Activated CD8-positive, alpha-beta memory T cell treated with anti-CD3 and anti-CD28 coated beads, Interleukin-2, amount 50 U/mL, for 48 hours (primary cell): ENCODE results near the gene ZBTB4.
"Not testable (repeated sequence)": the region's sequence is repeated elsewhere in the genome, so short reads cannot be mapped to it uniquely, and the experiment has no call there.

Experiments used
- DNase-seq: peaks from one replicate; pipeline ENCODE4 v3.0.0-alpha.2; 2020

Gene ZBTB4

DNA sequence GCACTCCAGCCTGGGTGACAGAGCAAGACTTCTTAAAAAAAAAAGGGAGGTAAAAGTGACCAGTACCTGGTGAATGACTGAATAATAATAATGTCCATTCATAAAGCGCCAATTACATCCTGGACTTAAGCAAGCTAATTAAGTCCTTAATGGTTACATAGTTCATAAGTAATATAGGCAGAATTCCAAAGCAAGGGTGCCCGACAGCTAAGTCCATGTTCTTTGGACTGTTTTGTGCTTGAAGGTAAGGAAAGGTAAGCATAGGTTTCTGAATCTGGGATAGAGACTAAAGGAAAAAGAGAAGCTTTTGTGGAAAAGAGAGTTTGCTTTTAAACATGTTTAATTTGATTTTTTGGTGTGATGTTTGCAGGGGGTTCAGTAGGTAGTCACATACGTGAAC lies 14.5 kb upstream of the ZBTB4 start:
- no peak for DNase-seq

DNA sequence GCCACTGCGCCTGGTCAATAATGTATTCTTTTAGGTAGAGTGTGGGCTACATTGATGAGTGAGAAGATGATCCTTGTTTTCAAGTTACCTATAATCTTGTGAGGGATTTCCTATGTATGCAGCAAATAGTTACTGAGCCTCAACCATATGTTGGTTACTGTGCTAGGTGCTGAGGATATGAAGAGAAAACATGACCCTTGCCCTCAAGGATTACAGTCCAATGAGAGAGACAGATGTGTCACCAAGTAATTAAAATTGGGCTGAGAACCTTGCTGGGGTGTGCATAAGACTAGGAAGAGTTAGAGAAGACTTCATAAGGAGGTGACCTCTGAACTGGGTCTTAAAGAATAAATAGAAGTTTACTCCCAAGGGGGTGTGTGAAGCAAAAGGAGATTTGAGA lies 12.2 kb upstream of the ZBTB4 start:
- no peak for DNase-seq

DNA sequence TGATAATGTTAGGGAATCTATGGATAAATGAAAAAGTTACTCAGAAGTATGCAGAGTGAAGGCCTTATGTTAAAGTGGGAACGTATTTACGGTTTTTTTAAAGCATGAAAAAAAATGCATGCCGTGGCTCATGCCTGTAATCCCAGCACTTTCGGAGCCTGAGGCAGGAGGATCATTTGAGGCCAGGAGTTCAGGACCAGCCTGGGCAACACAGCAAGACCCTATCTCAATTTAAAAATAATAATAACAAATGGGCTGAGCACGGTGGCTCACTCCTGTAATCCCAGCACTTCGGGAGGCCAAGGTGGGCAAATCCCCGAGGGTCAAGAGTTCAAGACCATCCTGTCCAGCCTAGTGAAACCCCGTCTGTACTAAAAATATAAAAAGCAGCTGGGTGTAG lies 10.7 kb upstream of the ZBTB4 start:
- no peak for DNase-seq

DNA sequence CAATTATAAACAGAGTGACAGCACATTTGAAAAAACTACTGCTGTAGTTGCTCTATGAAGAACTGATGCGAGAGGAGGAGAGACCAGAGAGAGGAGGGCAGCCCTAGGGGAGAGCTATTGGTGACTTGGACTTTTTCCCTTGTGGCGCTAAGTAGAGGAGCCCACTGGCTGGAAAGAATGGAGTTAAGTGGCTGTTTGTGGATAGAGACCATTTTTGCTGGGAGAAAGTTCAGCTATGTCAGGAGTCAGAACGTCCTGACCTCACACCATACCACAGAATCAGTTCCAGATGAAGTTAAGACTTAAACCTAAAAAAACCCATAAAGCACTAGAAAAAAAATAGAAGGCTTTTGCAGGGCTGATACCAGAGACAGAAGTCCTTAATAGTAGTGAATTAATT lies 6.8 kb upstream of the ZBTB4 start:
- no peak for DNase-seq

DNA sequence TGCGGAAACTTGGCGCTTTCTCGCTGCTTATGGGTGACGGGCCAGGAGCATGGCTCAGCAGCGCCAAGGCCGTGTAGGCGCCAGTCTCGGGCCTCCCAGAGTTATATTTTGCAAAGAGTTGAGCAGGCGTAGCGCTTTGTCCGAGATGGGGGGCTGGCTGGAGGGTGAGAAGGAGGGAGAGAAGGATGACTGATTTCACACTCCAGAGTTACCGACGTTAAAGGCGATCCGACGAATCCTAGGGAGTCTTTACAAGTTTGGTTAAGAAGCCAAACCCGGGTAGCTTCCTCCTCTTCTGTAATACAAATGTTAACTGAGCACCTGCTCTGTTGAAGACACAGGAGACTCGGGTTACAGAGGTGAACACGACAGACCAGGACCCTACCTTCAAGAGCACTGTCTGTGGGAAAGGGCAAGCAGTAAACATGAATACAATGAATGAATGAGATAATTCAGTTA lies 5.5 kb upstream of the ZBTB4 start:
- no peak for DNase-seq

DNA sequence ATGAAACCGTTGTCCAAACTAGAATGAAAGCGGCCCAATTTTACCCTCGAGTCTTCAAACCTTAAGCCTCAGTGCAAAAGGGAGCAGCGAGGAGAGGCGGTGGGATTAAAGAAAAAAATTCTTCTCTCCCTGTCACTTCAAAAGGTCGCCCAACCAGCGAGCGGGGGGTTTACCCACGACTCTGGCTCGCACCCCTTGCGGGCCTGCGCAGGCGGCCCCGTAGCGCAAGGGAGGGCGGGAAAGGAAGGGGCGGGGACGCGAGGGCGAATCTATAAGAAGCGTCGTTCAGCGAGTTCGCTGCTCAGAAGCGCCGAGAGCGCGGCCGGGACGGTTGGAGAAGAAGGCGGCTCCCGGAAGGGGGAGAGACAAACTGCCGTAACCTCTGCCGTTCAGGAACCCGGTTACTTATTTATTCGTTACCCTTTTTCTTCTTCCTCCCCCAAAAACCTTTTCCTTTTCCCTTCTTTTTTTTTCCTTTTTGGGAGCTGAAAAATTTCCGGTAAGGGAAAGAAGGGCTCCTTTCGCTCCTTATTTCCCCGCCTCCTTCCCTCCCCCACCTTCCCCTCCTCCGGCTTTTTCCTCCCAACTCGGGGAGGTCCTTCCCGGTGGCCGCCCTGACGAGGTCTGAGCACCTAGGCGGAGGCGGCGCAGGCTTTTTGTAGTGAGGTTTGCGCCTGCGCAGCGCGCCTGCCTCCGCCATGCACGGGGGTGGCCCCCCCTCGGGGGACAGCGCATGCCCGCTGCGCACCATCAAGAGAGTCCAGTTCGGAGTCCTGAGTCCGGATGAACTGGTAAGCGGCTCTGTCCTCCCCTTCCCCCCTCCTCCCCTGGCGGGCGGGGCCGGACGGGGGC lies 4.9 kb upstream of the ZBTB4 start, which contains the start of gene POLR2A:
Gene POLR2A (plus strand): TSS at position 300 of the 852 bp plus-strand sequence.
- DNase-seq, result peak; percentile 100

DNA sequence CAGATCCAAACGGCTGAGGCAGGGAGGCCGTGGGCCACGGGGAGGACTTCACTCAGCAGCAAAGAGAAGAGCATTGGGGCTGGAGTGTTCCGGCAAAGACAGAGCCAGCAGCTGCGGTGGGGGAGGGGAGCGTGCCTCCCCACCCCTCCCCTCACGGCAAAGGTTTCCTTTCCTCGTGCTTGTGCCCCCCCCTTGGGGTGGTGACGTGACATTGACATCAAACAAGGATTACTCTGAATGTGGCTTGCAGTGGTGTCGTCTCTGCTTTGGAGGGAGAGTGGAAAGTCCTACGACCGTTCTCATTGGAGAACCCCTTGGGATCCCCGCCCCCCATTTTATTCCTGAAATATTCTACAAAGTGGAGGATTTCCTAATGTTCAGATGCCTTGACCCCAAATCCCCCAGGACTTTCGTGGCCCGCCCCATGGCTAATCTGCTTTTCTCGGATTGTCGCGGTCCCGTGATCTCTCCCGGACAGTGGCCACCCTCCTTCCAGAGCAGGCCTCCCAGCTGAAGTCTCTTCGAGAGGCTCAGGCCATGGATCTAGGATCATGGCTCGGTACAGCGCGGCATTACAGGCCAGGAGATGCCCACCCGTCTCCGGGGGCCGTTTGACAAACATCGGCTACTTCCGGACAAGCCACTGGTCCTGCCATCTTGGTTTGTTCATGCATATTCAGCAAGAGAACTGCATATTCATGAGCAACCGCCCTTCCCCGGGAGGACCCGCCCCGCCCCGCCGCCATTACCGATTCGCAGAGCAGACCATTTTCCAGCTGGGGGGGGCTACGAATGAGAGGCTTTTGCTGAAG lies 4.0 kb upstream of the ZBTB4 start:
- DNase-seq, result peak; percentile 91

DNA sequence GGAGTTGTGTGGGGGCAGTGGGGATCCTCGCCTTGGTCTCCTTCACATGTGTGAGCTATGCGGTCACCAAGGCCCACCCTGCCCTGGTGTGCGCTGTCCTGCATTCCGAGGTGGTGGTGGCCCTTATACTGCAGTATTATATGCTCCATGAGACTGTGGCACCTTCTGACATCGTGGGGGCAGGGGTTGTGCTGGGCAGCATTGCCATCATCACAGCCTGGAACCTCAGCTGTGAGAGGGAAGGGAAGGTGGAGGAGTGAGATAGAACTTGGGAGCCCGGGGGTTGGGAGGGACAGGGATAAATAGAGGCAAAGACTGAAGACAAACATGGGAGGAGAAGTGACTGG lies 3.3 kb upstream of the ZBTB4 start:
- not testable (repeated sequence) for DNase-seq

DNA sequence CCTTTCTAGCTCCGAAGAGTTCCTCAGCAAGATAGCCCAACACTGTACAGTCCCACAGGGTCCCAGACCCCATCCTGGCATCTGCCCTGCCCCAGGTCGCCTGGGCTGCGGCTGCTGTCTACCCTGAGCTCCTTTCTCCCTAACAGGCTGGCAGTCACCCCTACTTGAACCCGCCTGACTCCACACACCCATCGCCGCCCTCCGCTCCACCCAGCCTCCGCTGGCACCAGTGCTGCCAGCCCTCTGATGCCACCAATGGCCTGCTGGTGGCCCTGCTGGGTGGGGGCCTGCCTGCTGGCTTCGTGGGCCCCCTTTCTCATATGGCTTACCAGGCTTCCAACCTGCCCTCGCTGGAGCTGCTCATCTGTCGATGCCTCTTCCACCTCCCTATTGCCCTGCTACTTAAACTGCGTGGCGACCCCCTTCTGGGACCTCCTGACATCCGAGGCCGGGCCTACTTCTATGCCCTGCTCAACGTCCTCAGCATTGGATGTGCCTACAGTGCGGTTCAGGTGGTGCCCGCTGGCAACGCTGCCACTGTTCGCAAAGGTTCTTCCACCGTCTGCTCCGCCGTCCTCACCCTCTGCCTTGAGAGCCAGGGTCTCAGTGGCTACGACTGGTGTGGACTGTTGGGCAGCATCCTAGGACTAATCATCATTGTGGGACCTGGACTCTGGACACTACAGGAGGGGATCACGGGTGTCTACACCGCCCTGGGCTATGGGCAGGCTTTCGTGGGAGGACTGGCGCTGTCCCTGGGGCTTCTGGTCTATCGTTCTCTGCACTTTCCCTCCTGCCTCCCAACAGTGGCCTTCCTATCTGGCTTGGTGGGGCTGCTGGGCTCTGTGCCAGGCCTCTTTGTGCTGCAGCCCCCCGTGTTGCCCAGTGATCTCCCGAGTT lies 2.7 kb upstream of the ZBTB4 start:
- DNase-seq, result not testable (repeated sequence)

DNA sequence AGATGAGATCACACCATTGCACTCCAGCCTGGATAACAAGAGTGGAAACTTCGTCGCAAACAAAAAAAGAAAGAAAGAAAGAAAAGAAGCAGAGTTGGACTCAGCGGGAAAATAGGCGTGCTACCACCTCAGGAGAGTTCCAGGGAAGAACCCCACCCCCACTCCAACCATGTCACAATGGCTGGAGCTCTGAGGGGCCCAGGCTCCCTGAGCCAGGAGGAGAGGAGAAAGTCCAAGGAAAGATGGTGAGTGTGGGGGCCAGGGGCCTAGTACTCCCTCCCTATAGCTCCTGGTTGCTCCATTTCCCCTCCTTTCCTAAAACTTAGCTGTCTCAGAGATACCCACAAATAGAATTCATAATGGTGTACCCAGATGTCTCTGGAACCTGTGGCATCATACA lies 1.8 kb upstream of the ZBTB4 start, which contains the start of gene SLC35G6:
Gene SLC35G6 (plus strand): TSS at position 172 of the 400 bp plus-strand sequence. CDS start 71 bp downstream, at position 243.
- DNase-seq, result not testable (repeated sequence)

DNA sequence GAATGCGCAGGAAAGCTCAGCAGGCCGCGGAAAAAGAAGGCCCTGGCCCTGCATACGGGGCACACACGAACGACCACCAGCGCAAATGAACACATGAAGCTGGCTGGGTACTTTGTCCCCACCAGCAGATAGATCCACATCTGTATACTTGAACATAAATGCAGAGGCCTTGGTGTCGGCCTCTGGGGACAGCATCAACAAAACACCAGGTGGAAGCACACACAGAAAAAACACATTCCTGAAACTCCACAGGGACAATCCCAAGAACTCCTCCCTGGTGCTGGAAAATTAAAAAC lies 606 bp upstream of the ZBTB4 start:
- no peak for DNase-seq

DNA sequence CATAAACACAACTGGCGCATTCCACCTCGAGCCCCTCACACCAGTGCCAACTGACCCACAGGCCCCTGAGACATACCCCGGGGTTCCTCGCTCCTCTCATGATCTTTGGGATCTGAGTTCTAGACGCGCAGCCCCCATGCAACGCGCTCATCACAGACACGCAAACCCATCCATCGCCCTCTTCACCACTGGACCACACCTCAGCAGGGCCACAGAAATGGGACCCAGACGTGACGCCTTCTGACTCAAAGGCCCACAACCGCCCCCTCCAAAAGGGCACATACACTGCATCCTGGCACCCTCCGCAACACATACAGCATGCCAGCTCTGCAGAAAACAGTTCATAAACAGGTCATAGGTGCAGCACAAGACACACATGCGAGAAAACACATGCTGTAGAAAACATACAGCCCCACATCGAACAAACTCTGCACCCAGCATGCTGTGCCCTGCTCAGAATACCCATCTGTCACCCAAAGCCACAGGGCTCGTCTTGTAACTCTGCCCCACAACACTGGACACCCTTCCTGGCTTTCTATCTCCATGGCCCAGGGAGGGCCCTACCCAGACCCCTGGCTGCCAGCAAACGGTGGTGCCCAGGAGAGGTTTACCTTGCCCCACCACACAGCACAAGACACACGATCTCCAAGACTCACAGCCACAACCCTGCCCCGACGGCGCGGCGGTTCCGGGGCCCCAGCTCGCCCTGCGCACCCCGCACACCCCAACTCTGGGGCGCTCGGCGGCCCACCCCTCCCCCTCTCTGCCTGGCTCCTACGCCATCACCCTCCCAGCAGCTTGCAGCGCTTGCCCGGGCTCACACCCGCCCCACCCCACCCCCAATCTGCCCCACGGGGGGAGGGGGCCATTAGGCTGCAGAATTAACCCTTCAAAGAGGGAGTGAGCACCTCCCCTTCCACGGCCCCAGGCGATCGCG lies 887 bp downstream of the ZBTB4 start:
- DNase-seq, result peak; percentile 77

DNA sequence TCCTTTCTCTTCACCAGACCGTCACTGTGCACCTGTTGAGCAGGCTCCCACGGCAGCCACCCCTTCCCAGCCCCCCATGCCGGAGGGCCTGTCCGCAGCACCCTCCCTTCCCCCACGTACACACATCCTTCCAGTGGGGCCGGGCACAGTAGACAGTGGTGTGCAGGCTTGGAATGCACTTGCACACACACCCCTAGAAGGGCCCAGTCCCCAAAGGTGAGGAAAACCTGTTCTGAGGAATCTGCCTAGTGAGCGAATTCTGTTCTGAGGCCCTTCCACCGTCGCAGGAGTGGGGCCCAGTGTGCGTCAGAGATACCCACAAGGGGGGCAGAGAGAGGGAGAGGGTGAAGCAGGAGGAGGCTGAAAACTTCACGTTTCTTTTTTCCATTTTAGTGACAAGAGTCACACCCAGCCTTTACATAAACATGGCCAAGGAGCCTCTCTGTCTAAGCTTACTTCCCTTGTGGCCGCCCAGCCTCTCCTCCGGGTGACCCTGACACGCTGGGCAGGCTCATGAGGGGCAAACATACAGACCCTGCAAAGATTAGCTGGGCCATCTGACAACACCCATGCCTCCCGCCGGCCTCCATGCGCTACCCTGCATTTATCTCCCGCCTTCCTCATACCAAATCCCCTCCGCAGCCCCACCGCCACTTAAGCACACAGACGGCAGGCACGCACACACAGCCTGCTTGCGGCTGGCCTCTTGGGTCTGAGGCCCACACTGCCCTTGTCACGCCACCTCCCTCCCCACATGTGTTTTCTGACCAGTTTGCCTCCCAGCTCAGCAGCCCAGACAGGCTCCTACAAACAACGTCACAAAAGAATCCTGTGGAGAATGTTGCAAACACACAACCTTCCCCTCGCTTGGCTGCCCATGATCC lies 1.8 kb downstream of the ZBTB4 start:
- no peak for DNase-seq

DNA sequence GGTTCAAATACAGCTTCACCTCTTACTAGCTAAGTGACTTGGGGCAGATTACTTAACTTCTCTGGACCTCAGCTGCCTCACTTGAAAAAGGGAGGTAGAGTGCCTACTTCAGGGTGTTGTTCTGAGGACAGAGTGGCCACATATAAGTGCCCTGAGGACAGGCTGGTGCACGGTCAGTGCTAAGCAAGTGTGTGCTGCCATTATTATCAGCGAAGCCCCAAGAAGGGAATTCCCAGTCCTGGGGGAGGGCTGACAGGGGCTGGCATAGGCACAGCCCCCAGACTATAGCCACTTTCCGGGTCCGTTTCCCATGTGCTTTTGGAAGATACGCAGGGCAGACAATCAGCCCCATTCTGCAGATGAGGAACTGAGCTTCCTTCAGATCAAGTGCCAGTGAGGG lies 2.5 kb downstream of the ZBTB4 start:
- no peak for DNase-seq

DNA sequence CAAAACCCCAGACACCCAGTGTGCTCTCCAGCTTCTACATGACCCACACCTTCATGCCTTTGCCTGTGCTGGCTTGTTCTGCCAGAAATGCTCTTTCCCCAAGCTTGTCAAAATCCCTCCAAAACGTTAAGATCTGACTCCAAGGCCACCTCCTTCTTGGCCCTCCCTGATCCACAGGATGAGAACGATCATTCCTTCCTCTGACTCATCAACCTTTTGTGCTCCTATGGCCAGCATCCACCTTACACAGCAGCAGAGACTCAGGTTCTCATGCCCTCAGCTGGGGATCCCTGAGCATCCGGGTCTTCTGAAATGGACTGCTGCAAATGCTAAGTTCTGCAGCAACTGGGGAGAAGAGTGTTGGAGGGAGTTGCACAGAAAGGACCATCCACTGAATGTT lies 2.9 kb downstream of the ZBTB4 start:
- no peak for DNase-seq

DNA sequence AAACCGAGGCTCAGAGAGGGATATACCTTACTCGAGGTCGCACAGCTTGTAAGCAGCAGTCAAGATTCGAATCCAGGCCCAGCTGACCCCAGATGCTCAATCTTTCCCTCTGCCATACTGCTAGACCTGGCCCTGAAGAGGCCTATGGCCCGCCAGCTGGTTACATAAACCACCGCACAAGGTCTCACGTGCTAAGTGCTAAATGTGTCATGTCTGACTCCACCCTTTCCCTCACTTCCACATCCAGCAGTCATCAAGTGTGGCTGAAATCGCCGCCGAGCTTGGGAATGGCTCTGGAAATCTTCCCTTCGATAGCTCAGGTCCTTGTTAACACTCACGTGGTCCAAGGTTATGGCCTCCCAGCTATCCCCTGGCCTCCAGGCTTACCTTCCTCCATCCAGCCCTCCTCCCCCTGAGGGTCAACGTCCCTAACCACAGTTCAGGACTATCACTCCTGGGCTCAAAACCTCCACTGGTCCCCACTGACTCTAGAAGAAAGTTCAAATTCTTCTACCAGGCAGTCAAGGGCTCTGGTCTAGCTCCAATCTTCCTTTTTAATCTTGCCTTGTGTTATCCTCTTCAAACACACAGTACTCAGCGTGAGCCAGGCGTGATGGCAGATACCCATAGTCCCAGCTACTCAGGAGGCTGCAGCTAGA lies 3.5 kb downstream of the ZBTB4 start:
- DNase-seq, result no peak

DNA sequence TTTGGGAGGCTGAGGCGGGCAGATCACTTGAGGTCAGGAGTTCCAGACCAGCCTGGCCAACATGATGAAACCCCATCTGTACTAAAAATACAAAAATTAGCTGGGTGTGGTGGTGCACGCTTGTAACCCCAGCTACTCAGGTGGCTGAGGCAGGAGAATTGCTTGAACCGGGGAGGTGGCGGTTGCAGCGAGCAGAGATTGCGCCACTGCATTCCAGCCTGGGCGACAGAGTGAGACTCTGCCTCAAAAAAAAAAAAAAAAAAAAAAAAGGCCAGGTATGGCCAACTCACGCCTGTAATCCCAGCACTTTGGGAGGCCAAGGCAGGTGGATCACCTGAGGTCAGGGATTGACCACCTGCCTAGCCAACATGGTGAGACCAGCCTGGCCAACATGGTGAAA lies 4.7 kb downstream of the ZBTB4 start:
- not testable (repeated sequence) for DNase-seq

DNA sequence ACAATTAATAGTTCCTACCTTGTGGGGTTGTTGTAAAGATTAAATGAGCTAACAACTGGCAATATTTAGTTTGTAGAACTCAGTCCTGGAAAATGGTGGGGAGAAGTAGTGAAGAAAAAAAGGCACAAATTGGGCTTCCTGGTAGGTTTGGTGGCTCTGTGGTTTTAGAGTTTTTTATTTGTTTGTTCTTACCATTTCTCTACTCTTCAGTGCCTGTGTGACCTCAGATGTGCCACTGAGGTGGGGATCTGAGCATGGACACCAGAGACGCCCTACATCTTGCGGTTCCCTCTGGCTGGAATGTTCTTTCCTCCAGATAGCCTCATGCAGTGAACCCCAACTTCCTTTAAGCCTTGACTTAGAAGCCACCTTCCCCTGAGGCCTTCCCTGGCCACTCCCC lies 7.7 kb downstream of the ZBTB4 start:
- no peak for DNase-seq

DNA sequence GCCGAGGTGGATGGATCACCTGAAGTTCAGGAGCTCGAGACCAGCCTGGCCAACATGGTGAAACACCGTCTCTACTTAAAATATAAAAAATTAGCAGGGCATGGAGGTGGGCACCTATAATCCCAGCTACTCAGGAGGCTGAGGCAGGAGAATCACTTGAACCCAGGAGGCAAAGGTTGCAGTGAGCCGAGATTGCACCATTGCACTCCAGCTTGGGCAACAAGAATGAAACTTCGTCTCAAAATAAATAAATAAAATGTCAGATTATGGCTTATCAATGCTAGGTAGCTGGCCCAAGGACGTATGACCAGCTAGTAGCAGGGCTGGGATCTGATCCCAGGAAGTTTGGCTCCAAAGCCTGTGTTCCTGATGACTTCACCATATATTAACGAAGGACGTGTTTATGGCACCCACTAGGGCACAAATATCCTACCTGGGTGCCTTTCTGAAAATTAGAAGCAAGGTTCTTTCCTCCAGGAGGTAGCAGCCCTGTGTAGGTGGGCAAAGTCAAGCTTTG lies 8.9 kb downstream of the ZBTB4 start:
- DNase-seq, result not testable (repeated sequence)

DNA sequence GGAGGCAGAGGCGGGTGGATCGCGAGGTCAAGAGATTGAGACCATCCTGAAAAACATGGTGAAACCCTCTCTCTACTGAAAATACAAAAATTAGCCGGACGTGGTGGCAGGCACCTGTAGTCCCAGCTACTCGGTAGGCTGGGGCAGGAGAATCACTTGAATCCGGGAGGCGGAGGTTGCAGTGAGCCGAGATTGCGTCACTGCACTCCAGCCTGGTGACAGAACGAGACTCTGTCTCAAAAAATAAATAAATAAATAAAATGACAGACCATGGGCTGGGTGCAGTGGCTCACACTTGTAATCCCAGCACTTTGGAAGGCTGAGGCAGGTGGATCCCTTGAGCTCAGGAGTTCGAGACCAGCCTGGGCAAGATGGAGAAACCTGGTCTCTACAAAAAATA lies 9.6 kb downstream of the ZBTB4 start:
- DNase-seq, result not testable (repeated sequence)
